ENCODE measurements around the gene COX5B.

DNA sequence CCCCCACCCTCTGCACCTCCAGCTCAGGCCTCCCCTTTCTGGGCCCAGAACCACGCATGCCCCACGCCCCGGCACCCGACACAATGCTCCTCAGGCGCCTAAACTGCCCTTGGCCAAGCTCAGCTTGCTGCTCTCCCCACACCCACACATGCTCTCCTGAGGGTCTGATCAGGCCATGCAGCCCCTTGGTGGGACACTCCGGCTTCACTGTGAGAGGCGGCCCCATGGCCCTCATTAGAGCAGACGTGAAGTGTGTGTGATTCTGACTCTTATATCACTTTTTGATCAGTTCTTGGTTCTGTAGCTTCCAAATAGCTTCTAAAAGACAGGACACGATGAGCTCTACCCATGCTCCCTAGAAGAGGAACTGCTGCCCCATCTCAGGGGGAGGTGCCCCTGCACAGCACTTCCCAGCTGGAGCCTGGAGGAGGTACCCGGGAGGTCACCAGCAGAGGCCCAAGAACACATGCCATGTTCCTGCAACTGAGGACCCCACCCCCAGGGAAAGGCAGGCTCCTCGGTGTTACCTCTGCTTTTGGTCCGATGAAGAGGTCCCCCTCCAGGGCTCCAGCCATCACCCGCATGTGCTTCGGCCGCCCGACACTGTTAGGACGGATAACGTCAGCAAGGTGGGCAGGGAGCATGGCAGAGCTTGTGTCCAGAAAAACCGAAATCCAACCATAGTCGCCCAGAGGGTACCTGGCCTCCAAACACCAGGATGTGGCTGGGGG is 14.3 kb downstream of the COX5B start:
- TF ChIP-seq, protein P1, sequence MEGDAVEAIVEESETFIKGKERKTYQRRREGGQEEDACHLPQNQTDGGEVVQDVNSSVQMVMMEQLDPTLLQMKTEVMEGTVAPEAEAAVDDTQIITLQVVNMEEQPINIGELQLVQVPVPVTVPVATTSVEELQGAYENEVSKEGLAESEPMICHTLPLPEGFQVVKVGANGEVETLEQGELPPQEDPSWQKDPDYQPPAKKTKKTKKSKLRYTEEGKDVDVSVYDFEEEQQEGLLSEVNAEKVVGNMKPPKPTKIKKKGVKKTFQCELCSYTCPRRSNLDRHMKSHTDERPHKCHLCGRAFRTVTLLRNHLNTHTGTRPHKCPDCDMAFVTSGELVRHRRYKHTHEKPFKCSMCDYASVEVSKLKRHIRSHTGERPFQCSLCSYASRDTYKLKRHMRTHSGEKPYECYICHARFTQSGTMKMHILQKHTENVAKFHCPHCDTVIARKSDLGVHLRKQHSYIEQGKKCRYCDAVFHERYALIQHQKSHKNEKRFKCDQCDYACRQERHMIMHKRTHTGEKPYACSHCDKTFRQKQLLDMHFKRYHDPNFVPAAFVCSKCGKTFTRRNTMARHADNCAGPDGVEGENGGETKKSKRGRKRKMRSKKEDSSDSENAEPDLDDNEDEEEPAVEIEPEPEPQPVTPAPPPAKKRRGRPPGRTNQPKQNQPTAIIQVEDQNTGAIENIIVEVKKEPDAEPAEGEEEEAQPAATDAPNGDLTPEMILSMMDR (IDR thresholded peaks at IDR 0.05) = no peak
- TF ChIP-seq POLR2A (IDR thresholded peaks at IDR 0.05) (no peak), POLR2AphosphoS5 (IDR thresholded peaks at IDR 0.05) (no peak), EP300 (IDR thresholded peaks at IDR 0.05) (no peak)
